ENCODE data around the gene ALAD. TPM values are rescaled to one million over a fixed set of nuclear protein-coding genes. Genes with fewer than 3 reads are reported as not detected.
A peak's percentile ranks its signal among the peaks of the same experiment; 100 is the strongest.

Gene ALAD
- total and polyA plus RNA-seq, 2 experiments from 2014 or later, result 13.7 to 18.7 TPM

GRCh38 chr9:113340011-113340699 lies 60.9 kb downstream of the ALAD start, which contains the start of gene WDR31:
WDR31 (minus strand) TSS chr9:113340275; CDS start chr9:113332022, 8,253 bp downstream.
- H3K9me3 ChIP-seq (ENCODE audit: low read depth), result no peaks in the 10 kb centered on the region
- H2AFZ ChIP-seq, result peak within 1 kb of the TSS; percentile 100
- peak within 1 kb of the TSS; percentile 99 for H3K4me2 ChIP-seq (ENCODE audit: unreplicated experiment)
- in situ Hi-C loops (cut with MboI), result no loop called here
- H3F3A ChIP-seq (ENCODE audit: insufficient read depth), result no peaks in the 10 kb centered on the region
- H4K20me1 ChIP-seq (ENCODE audit: insufficient read depth), result no peaks in the 10 kb centered on the region
- H3K9ac ChIP-seq, result peak within 1 kb of the TSS; percentile 78
- no peaks in the 10 kb centered on the region for H3K36me3 ChIP-seq (ENCODE audit: low read depth)
- 0 out of 2 replicates have a peak, but pooled peaks cover 7% of the 10 kb centered on the region for H3K79me2 ChIP-seq (ENCODE audit: insufficient read depth)
- TF ChIP-seq EZH2phosphoT487 (IDR thresholded peaks at IDR 0.05; ENCODE audit: insufficient read depth, low read depth), result no peak
- no peak for TF ChIP-seq EZH2 (IDR thresholded peaks at IDR 0.05; ENCODE audit: insufficient read depth, poor library complexity, severe bottlenecking)
- WGBS, 2 experiments (ENCODE audit: low coverage in 1 of 2, low lambda C conversion rate in 2 of 2, missing lambda C conversion rate in 2 of 2), result 1 to 2% methylated on average over 36 to 44 of the region's 46 CpGs
- H3K4me3 ChIP-seq, result peak within 1 kb of the TSS; percentile 82
- no peaks in the 10 kb centered on the region for H3K27me3 ChIP-seq (replicated peaks; ENCODE audit: insufficient read depth)
- DNase-seq, result peak; percentile 94
- H3K4me1 ChIP-seq (ENCODE audit: insufficient read depth), result peaks cover 8% of the 10 kb centered on the region
- no peaks in the 10 kb centered on the region for H3K9me2 ChIP-seq (ENCODE audit: insufficient read depth)
- H3K27ac ChIP-seq, result peak within 1 kb of the TSS; percentile 63

- in situ Hi-C loops (cut with MboI), result no loop called here
- no peak overlapping the region for H3K4me3 ChIP-seq
- H3K36me3 ChIP-seq (ENCODE audit: low read depth), result no peaks in the 10 kb centered on the region
Observed at GRCh38 chr9:113337714-113338113, 63.4 kb downstream of the ALAD start.

More at GRCh38 chr9:113337714-113338113, 63.4 kb downstream of the ALAD start:
- Histone ChIP-seq H3K79me2 (ENCODE audit: insufficient read depth) (0 out of 2 replicates have a peak, but pooled peaks cover 7% of the 10 kb centered on the region), H3K4me2 (ENCODE audit: unreplicated experiment) (no peak overlapping the region), H3K9me3 (ENCODE audit: low read depth) (no peaks in the 10 kb centered on the region), H3F3A (ENCODE audit: insufficient read depth) (no peaks in the 10 kb centered on the region), H3K9ac (no peak overlapping the region), H3K4me1 (ENCODE audit: insufficient read depth) (peaks cover 8% of the 10 kb centered on the region), H3K27me3 (replicated peaks; ENCODE audit: insufficient read depth) (no peaks in the 10 kb centered on the region), H3K9me2 (ENCODE audit: insufficient read depth) (no peaks in the 10 kb centered on the region), H2AFZ (no peak overlapping the region), H4K20me1 (ENCODE audit: insufficient read depth) (no peaks in the 10 kb centered on the region), H3K27ac (no peak overlapping the region)
- no peak for DNase-seq
- 91 to 96% methylated on average over 2 of the region's 2 CpGs for WGBS, 2 experiments (ENCODE audit: low coverage in 1 of 2, low lambda C conversion rate in 2 of 2, missing lambda C conversion rate in 2 of 2)
- TF ChIP-seq EZH2phosphoT487 (IDR thresholded peaks at IDR 0.05; ENCODE audit: insufficient read depth, low read depth) (no peak), EZH2 (IDR thresholded peaks at IDR 0.05; ENCODE audit: insufficient read depth, poor library complexity, severe bottlenecking) (no peak)

Other genes with a start within 250 kb of the ALAD start
- 23.1 and 26.1 TPM in 2 replicates for gene FKBP15, start 180.0 kb downstream of the ALAD start, total RNA-seq (2014; rRNA removed; shearing (Covaris generic))
- gene FKBP15, start 180.0 kb downstream of the ALAD start, polyA plus RNA-seq (2016; fragmentation: Nextera tagmentation; extraction: Ambion mirVana), result 17.8 and 18.6 TPM in 2 replicates
- 33.6 and 35.8 TPM in 2 replicates for gene SLC31A1, start 179.7 kb downstream of the ALAD start, total RNA-seq (2014; rRNA removed; shearing (Covaris generic))
- 36.4 and 37.1 TPM in 2 replicates for gene SLC31A1, start 179.7 kb downstream of the ALAD start, polyA plus RNA-seq (2016; fragmentation: Nextera tagmentation; extraction: Ambion mirVana)
- gene CDC26, start 125.7 kb downstream of the ALAD start, total RNA-seq (2014; rRNA removed; shearing (Covaris generic)), result 15.9 and 21.6 TPM in 2 replicates
- gene CDC26, start 125.7 kb downstream of the ALAD start, polyA plus RNA-seq (2016; fragmentation: Nextera tagmentation; extraction: Ambion mirVana), result 67.2 and 70.9 TPM in 2 replicates
- 26.5 and 27.4 TPM in 2 replicates for gene PRPF4, start 125.6 kb downstream of the ALAD start, total RNA-seq (2014; rRNA removed; shearing (Covaris generic))
- gene PRPF4, start 125.6 kb downstream of the ALAD start, polyA plus RNA-seq (2016; fragmentation: Nextera tagmentation; extraction: Ambion mirVana), result 25.7 and 27.0 TPM in 2 replicates
- not detected in 2 replicates for gene RNF183, start 97.9 kb downstream of the ALAD start, total RNA-seq (2014; rRNA removed; shearing (Covaris generic))
- gene RNF183, start 97.9 kb downstream of the ALAD start, polyA plus RNA-seq (2016; fragmentation: Nextera tagmentation; extraction: Ambion mirVana), result not detected in 2 replicates
- 0.97 and 1.0 TPM in 2 replicates for gene WDR31, start 61.0 kb downstream of the ALAD start, total RNA-seq (2014; rRNA removed; shearing (Covaris generic))
- gene WDR31, start 61.0 kb downstream of the ALAD start, polyA plus RNA-seq (2016; fragmentation: Nextera tagmentation; extraction: Ambion mirVana), result 3.1 and 3.7 TPM in 2 replicates
- gene BSPRY, start 51.7 kb downstream of the ALAD start, total RNA-seq (2014; rRNA removed; shearing (Covaris generic)), result not detected in 2 replicates
- gene BSPRY, start 51.7 kb downstream of the ALAD start, polyA plus RNA-seq (2016; fragmentation: Nextera tagmentation; extraction: Ambion mirVana), result not detected in 2 replicates
- gene HDHD3, start 24.3 kb downstream of the ALAD start, total RNA-seq (2014; rRNA removed; shearing (Covaris generic)), result 5.3 and 13.2 TPM in 2 replicates
- 7.7 and 8.3 TPM in 2 replicates for gene HDHD3, start 24.3 kb downstream of the ALAD start, polyA plus RNA-seq (2016; fragmentation: Nextera tagmentation; extraction: Ambion mirVana)
- 52.1 and 55.4 TPM in 2 replicates for gene POLE3, start 9.4 kb upstream of the ALAD start, total RNA-seq (2014; rRNA removed; shearing (Covaris generic))
- 49.4 and 55.8 TPM in 2 replicates for gene POLE3, start 9.4 kb upstream of the ALAD start, polyA plus RNA-seq (2016; fragmentation: Nextera tagmentation; extraction: Ambion mirVana)
- gene C9orf43, start 9.5 kb upstream of the ALAD start, total RNA-seq (2014; rRNA removed; shearing (Covaris generic)), result 0.13 and 0.76 TPM in 2 replicates
- 0.42 and 0.59 TPM in 2 replicates for gene C9orf43, start 9.5 kb upstream of the ALAD start, polyA plus RNA-seq (2016; fragmentation: Nextera tagmentation; extraction: Ambion mirVana)
- gene RGS3, start 62.4 kb upstream of the ALAD start, total RNA-seq (2014; rRNA removed; shearing (Covaris generic)), result 44.5 and 58.0 TPM in 2 replicates
- gene RGS3, start 62.4 kb upstream of the ALAD start, polyA plus RNA-seq (2016; fragmentation: Nextera tagmentation; extraction: Ambion mirVana), result 48.6 and 54.8 TPM in 2 replicates

Data from GM23248 (cell line).